GM12878 (cell line): ENCODE results near the gene MSI2. TPM values are rescaled to one million over a fixed set of nuclear protein-coding genes. Genes with fewer than 3 reads are reported as not detected.

Source experiments
- ATAC-seq: fragments of 200-7000 bp; cut with Tn5 transposase; 3 replicates; pipeline ENCODE4 v1.9.1; 2020; ENCODE audit warnings: mild to moderate bottlenecking, moderate library complexity
- BruUV-seq: library from RNA; stranded (reverse); fragments of 400-500 nt; replicated peaks from 2 replicates; lab custom pipeline; 2021; lab: Mats Ljungman, UMichigan
- CTCF ChIA-PET: fragments of 300-600 bp; sonication (Branson Sonifier 250); formaldehyde crosslinking; extraction: SDS; loops from one replicate; lab custom pipeline; 2021; ENCODE audit warnings: inconsistent platforms; lab: Yijun Ruan, JAX
- POLR2A ChIA-PET: fragments of 350-600 bp; formaldehyde crosslinking; extraction: SDS; loops from one replicate; lab custom pipeline; 2021; ENCODE audit warnings: inconsistent platforms; lab: Charles Lee
- RAD21 ChIA-PET: fragments of 300-600 bp; sonication (Branson Sonifier 250); formaldehyde crosslinking; loops from one replicate; lab custom pipeline; 2023; ENCODE audit warnings: antibody characterized with exemption; ENCODE audit not compliant: unreplicated experiment; lab: Charles Lee
- SMC1A ChIA-PET: fragments of 300-600 bp; sonication (Branson Sonifier 250); formaldehyde crosslinking; loops from one replicate; lab custom pipeline; 2023; ENCODE audit not compliant: unreplicated experiment, uncharacterized antibody; lab: Charles Lee
- DNase-seq: peaks from one replicate; pipeline ENCODE4 v3.0.0-alpha.2; 2011; ENCODE audit warnings: low read depth, low spot score
- FAIRE-seq: peaks from 3 replicates; lab custom pipeline; 2011; peaks lifted over from hg19 to GRCh38; lab: Jason Lieb, UNC
- H2AFZ ChIP-seq: 2 replicates; pipeline ENCODE4 v1.6.0; 2011; ENCODE audit warnings: low read depth, low read length, control low read depth; ENCODE audit not compliant: control insufficient read depth
- H3K27ac ChIP-seq: 2 replicates; pipeline ENCODE4 v1.5.1; 2011; ENCODE audit warnings: control low read depth; ENCODE audit not compliant: control insufficient read depth, insufficient read depth
- H3K27me3 ChIP-seq, 2 experiments: replicated peaks in 1 of 2; 2 replicates each; pipeline versions ENCODE4 v1.6.0 to v1.6.1; 2011; ENCODE audit warnings: low read length in 1 of 2; ENCODE audit not compliant: control insufficient read depth in 2 of 2, insufficient read depth in 2 of 2
- H3K36me3 ChIP-seq, 2 experiments: 2 replicates each; pipeline ENCODE4 v1.5.1; 2011; ENCODE audit warnings: low read length in 1 of 2; ENCODE audit not compliant: control insufficient read depth in 2 of 2, insufficient read depth in 2 of 2
- H3K4me1 ChIP-seq: 2 replicates; pipeline ENCODE4 v1.6.1; 2011; ENCODE audit warnings: mild to moderate bottlenecking, low read length, moderate library complexity, mixed read lengths; ENCODE audit not compliant: control insufficient read depth, insufficient read depth
- H3K4me2 ChIP-seq: 2 replicates; pipeline ENCODE4 v1.6.0; 2011; ENCODE audit warnings: control low read depth; ENCODE audit not compliant: control insufficient read depth, insufficient read depth
- H3K4me3 ChIP-seq: fragments of 200-600 bp; sonication (generic); 2 replicates; pipeline ENCODE4 v1.5.1; 2016
- H3K79me2 ChIP-seq: 2 replicates; pipeline ENCODE4 v1.6.0; 2011; ENCODE audit warnings: low read length; ENCODE audit not compliant: control insufficient read depth, insufficient read depth
- H3K9ac ChIP-seq: 2 replicates; pipeline ENCODE4 v1.8.0; 2011; ENCODE audit warnings: low read length, control low read depth, mixed read lengths; ENCODE audit not compliant: control insufficient read depth, insufficient read depth
- H3K9me3 ChIP-seq: replicated peaks from 3 replicates; pipeline ENCODE4 v1.5.1; 2011; ENCODE audit warnings: mild to moderate bottlenecking, low read length; ENCODE audit not compliant: control insufficient read depth, insufficient read depth
- H4K20me1 ChIP-seq: 2 replicates; pipeline ENCODE4 v1.6.0; 2011; ENCODE audit not compliant: control insufficient read depth, insufficient read depth
- CHD4 ChIP-seq: fragments of 200-600 bp; sonication (generic); IDR thresholded peaks from 2 replicates; pipeline ENCODE4 v1.6.1; 2016; ENCODE audit warnings: mild to moderate bottlenecking
- EED ChIP-seq: sonication (generic); IDR thresholded peaks from 2 replicates; pipeline ENCODE4 v1.6.1; 2016; ENCODE audit warnings: antibody characterized with exemption, low read depth
- EGR1 ChIP-seq, 2 experiments: IDR thresholded peaks; 1 replicate in 1 of 2; 2 replicates in 1 of 2; pipeline ENCODE4 v1.6.1; 2011 to 2012; ENCODE audit warnings: low read depth in 2 of 2, low read length in 2 of 2, borderline replicate concordance in 1 of 2, mild to moderate bottlenecking in 1 of 2, moderate library complexity in 1 of 2
- NFIC ChIP-seq: IDR thresholded peaks from 2 replicates; pipeline ENCODE4 v1.6.1; 2012; ENCODE audit warnings: low read depth, mild to moderate bottlenecking, inconsistent platforms, low read length, moderate library complexity
- RUNX3 ChIP-seq: IDR thresholded peaks from 2 replicates; pipeline ENCODE4 v1.6.1; 2012; ENCODE audit warnings: low read length, inconsistent platforms
- TAF1 ChIP-seq: IDR thresholded peaks from 2 replicates; pipeline ENCODE4 v1.6.1; 2011; ENCODE audit warnings: mild to moderate bottlenecking, low read depth, low read length, borderline replicate concordance
- WGBS: methylation state at CpG from one replicate; pipeline ENCODE4 v1.1.6; 2016; ENCODE audit warnings: low lambda C conversion rate; ENCODE audit not compliant: insufficient replicate concordance, insufficient coverage; ENCODE audit errors: missing lambda C conversion rate; 5-methylcytosine and 5-hydroxymethylcytosine counted together
- in situ Hi-C: fragments of 300-500 bp; cut with MboI; formaldehyde crosslinking; loops from 9 replicates; pipeline ENCODE4 v1.14.3; 2018; ENCODE audit warnings: mixed read lengths
- intact Hi-C: fragments of 100-400 bp; cut with micrococcal nuclease; formaldehyde crosslinking; loops from one replicate; pipeline ENCODE4 v1.14.2; 2022; ENCODE audit not compliant: unreplicated experiment
- polyA plus RNA-seq, 11 experiments: library from polyadenylated mRNA; depleted of rRNA in 4 of 11; unstranded in 6 of 11; stranded (reverse) in 5 of 11; fragments of >200 nt; fragmentation: Nextera tagmentation in 4 of 11; fragmentation: Illumina TruSeq in 1 of 11; extraction: Ambion mirVana in 4 of 11; extraction: Trizol in 1 of 11; gene quantifications; 1 replicate in 1 of 11; 2 replicates in 10 of 11; pipeline versions ENCODE4 v1.2.1 to v1.2.3, GENCODE V29; 2011 to 2016; ENCODE audit warnings: inconsistent platforms in 2 of 11, missing spikeins in 2 of 11, low read depth in 1 of 11
- total RNA-seq, 4 experiments: library from RNA; depleted of rRNA in 3 of 4; stranded (reverse); fragments of >200 nt in 3 of 4; fragmentation: Illumina TruSeq in 1 of 4; extraction: Trizol in 1 of 4; gene quantifications; 2 replicates each; pipeline versions ENCODE4 v1.2.1 to v1.2.3, GENCODE V29; 2013 to 2021
- TF ChIP-seq, protein P1 (sequence below): fragments of 450-650 bp; formaldehyde crosslinking; IDR thresholded peaks from 2 replicates; pipeline ENCODE4 v1.4.0; 2022; ENCODE audit warnings: mild to moderate bottlenecking, moderate library complexity

The MSI2 gene
- total and polyA plus RNA-seq, 10 of the 15 experiments (the other 5 are each of a cell fraction or from before 2014, with no cell fraction given) = 6.1 to 76.1 (median 42.0) TPM

DNA sequence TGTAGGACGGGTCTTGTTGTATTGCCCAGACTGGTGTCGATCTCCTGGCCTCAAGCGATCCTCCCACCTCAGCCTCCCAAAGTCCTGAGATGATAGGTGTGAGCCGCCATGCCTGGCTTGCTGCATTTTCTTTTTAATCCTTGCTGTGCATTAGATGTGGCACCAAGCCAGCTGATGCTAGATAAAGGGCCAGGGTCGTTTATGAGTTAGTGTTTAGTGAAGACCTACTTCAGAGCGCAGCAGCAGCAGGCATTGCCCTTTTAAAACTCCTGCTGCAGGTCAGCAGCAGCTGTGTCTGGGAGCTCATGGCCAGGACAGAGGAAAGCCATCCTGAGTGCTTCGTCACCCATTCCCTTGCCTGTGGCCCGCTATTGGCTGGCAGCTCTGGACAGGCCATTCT lies 251.5 kb downstream of the MSI2 start:
- Histone ChIP-seq H3K9me3 (no peaks in the 10 kb centered on the region), H3K27ac (no peak overlapping the region), H2AFZ (no peak overlapping the region), H4K20me1 (no peaks in the 10 kb centered on the region), H3K4me3 (no peak overlapping the region), H3K9ac (no peak overlapping the region), H3K36me3 (peaks cover 0 to 2% of the 10 kb centered on the region in 2 experiments; a peak in 2 of 4 replicates)
- FAIRE-seq = no peak
- ChIA-PET CTCF (no interaction called here), RAD21 (no interaction called here)
- intact Hi-C loops = no loop called here
- no TSS peak for BruUV-seq
- TF ChIP-seq TAF1 = no peak
- TF ChIP-seq, all 136 proteins: peak for 0
- peaks cover 7% of the 10 kb centered on the region; the same call in 1 of the 2 replicates for H3K4me1 ChIP-seq
- no peaks in the 10 kb centered on the region for H3K27me3 ChIP-seq
- ChIA-PET SMC1A (interaction anchor here (1.5 kb wide), 1 partner anchor 38 kb away, joined by 7 read pairs; no protein-coding TSS in a partner anchor), POLR2A (no interaction called here)
- 86% methylated on average over 8 of the region's 8 CpGs for WGBS
- no peak overlapping the region for H3K4me2 ChIP-seq
- DNase-seq (no peak), ATAC-seq (no peak)
- in situ Hi-C loops = no loop called here
- peaks cover 4% of the 10 kb centered on the region; the same call in 1 of the 2 replicates for H3K79me2 ChIP-seq

DNA sequence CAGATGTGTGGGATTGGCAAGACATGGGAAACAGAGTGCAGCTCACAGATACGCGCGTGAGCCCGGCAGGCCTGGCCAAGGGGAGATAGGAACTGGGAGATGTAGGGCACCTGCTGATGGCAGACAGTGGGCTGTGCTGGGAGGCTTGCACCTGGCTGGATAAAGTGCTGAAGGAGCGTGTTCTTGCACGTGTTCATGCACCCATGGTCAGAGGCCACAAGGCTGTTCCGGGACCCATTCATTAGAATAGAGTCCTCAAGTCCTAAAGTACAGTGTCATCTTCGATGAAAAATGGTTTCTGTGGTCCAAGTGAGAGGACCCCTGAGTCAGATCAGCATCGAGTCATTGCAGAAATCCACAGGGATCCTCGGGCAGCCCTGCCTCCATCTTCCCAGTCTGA lies 252.3 kb downstream of the MSI2 start:
- BruUV-seq = no TSS peak

More for the DNA sequence above, 252.3 kb downstream of the MSI2 start:
- intact Hi-C loops = no loop called here
- RAD21 ChIA-PET = no interaction called here
- no peaks in the 10 kb centered on the region for H3K9me3 ChIP-seq
- H3K4me1 ChIP-seq = peaks cover 7% of the 10 kb centered on the region; the same call in 1 of the 2 replicates
- 84% methylated on average over 10 of the region's 10 CpGs for WGBS
- no peak for TF ChIP-seq EGR1 (IDR thresholded peaks at IDR 0.05; ENCODE audit: borderline replicate concordance in 1 of 2, low read depth in 2 of 2, low read length in 2 of 2)
- 0 out of 2 replicates have a peak, but pooled peaks have one; percentile 33 for TF ChIP-seq NFIC
- peak; percentile 48 for TF ChIP-seq EED
- TF ChIP-seq, protein P1, sequence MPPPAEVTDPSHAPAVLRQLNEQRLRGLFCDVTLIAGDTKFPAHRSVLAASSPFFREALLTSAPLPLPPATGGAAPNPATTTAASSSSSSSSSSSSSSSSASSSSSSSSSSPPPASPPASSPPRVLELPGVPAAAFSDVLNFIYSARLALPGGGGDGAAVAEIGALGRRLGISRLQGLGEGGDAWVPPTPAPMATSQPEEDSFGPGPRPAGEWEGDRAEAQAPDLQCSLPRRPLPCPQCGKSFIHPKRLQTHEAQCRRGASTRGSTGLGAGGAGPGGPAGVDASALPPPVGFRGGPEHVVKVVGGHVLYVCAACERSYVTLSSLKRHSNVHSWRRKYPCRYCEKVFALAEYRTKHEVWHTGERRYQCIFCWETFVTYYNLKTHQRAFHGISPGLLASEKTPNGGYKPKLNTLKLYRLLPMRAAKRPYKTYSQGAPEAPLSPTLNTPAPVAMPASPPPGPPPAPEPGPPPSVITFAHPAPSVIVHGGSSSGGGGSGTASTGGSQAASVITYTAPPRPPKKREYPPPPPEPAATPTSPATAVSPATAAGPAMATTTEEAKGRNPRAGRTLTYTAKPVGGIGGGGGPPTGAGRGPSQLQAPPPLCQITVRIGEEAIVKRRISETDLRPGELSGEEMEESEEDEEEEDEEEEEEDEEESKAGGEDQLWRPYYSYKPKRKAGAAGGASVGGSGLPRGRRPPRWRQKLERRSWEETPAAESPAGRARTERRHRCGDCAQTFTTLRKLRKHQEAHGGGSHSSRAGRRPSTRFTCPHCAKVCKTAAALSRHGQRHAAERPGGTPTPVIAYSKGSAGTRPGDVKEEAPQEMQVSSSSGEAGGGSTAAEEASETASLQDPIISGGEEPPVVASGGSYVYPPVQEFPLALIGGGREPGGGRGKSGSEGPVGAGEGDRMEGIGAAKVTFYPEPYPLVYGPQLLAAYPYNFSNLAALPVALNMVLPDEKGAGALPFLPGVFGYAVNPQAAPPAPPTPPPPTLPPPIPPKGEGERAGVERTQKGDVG = no peak
- TF ChIP-seq RUNX3 = peak; percentile 57
- no peak for TF ChIP-seq CHD4
- TF ChIP-seq, all 136 proteins: peak for 3
- no peak for DNase-seq
- no peaks in the 10 kb centered on the region for H4K20me1 ChIP-seq
- peaks cover 4% of the 10 kb centered on the region; the same call in 1 of the 2 replicates for H3K79me2 ChIP-seq
- FAIRE-seq = no peak
- ChIA-PET CTCF (interaction anchor here (1.1 kb wide), 1 partner anchor 9 kb away, joined by 3 read pairs; no protein-coding TSS in a partner anchor), POLR2A (no interaction called here), SMC1A (interaction anchor here (1.5 kb wide), 1 partner anchor 39 kb away, joined by 7 read pairs; no protein-coding TSS in a partner anchor)
- in situ Hi-C loops = no loop called here
- ATAC-seq = no peak
- H3K4me3 ChIP-seq = no peak overlapping the region
- H3K36me3 ChIP-seq = peaks cover 0 to 2% of the 10 kb centered on the region in 2 experiments; a peak in 2 of 4 replicates
- no peak overlapping the region for H3K4me2 ChIP-seq
- no peak overlapping the region for H3K9ac ChIP-seq
- no peak overlapping the region for H3K27ac ChIP-seq
- no peaks in the 10 kb centered on the region for H3K27me3 ChIP-seq
- no peak overlapping the region for H2AFZ ChIP-seq
